UCSD-AML1 (cell line): Measurements from ENCODE around the gene ZNF687.
"Not testable (repeated sequence)": the region's sequence is repeated elsewhere in the genome, so short reads cannot be mapped to it uniquely, and the experiment has no call there.

Experiments used
- DNase-seq: peaks from one replicate; lab custom pipeline; 2025; ENCODE audit not compliant: unreplicated experiment; lab: John Stamatoyannopoulos, UW

ZNF687 gene

GRCh38 chr1:151275341-151275740, 6.8 kb upstream of the ZNF687 start:
- DNase-seq, result not testable (repeated sequence)

GRCh38 chr1:151277249-151277648, 4.8 kb upstream of the ZNF687 start:
- no peak for DNase-seq

- peak; percentile 98 for DNase-seq
Observed at GRCh38 chr1:151281225-151281968, 702 bp upstream of the ZNF687 start.

- peak; percentile 60 for DNase-seq
Observed at GRCh38 chr1:151282883-151283725, 1.0 kb downstream of the ZNF687 start.

GRCh38 chr1:151284013-151284577, 2.0 kb downstream of the ZNF687 start:
- no peak for DNase-seq

GRCh38 chr1:151286619-151287340, 4.7 kb downstream of the ZNF687 start:
- DNase-seq, result no peak

- no peak for DNase-seq
Observed at GRCh38 chr1:151287341-151287699, 5.2 kb downstream of the ZNF687 start.

GRCh38 chr1:151287767-151288500, 5.8 kb downstream of the ZNF687 start:
- no peak for DNase-seq

GRCh38 chr1:151288502-151288901, 6.4 kb downstream of the ZNF687 start:
- DNase-seq, result no peak

- no peak for DNase-seq
Observed at GRCh38 chr1:151289080-151289935, 7.2 kb downstream of the ZNF687 start.

GRCh38 chr1:151289991-151290708, 8.1 kb downstream of the ZNF687 start:
- no peak for DNase-seq

- no peak for DNase-seq
Observed at GRCh38 chr1:151290709-151291303, 8.7 kb downstream of the ZNF687 start.

- no peak for DNase-seq
Observed at GRCh38 chr1:151292207-151293030, 10.3 kb downstream of the ZNF687 start.

GRCh38 chr1:151293093-151293492, 11.0 kb downstream of the ZNF687 start:
- no peak for DNase-seq

GRCh38 chr1:151294742-151295462, 12.8 kb downstream of the ZNF687 start:
- DNase-seq, result no peak

GRCh38 chr1:151309811-151310323, 27.8 kb downstream of the ZNF687 start:
- DNase-seq, result no peak

- DNase-seq, result no peak
Observed at GRCh38 chr1:151311011-151311410, 28.9 kb downstream of the ZNF687 start.
